Left colon (tissue), 2 donors: ENCODE results near the gene UBE2C. TPM values are rescaled to one million over a fixed set of nuclear protein-coding genes. Genes with fewer than 3 reads are reported as not detected.
"Not testable (repeated sequence)": the region's sequence is repeated elsewhere in the genome, so short reads cannot be mapped to it uniquely, and the experiment has no call there.

Source experiments
- ATAC-seq: fragments of 200-7000 bp; cut with Tn5 transposase; one replicate; pipeline ENCODE4 v1.9.1; 2020; ENCODE audit warnings: mild to moderate bottlenecking, moderate library complexity
- DNase-seq, 2 donors: peaks; one replicate each; pipeline ENCODE4 v3.0.0-alpha.2; 2020
- intact Hi-C, 2 donors: fragments of 100-400 bp; cut with DNase I in 1 of 2; cut with micrococcal nuclease in 1 of 2; formaldehyde crosslinking; loops; one replicate each; pipeline versions ENCODE4 v1.11.2 to v1.14.0; 2022; cut with DNase I, micrococcal nuclease
- total RNA-seq, 2 donors: library from RNA; stranded (reverse); fragmentation: NEBNext Ultra II Directional; extraction: Animal tissue kit (Norgen Biotek cat#: 25700); gene quantifications; one replicate each; pipeline ENCODE4 v1.2.1, GENCODE V29; 2021
- donor health status: DM: no; HTN: no; CAD: no.
- donor health status: DM: yes; HTN: yes; CAD: no.

UBE2C gene
- total RNA-seq, 2 donors from 2014 or later = 6.8 to 22.3 TPM

- intact Hi-C loops = no loop called here
- peak; percentile 68 for ATAC-seq
- DNase-seq = peak in 1 of 2 donors; percentile 51
Observed at GRCh38 chr20:45792317-45793118, 19.9 kb upstream of the UBE2C start.

GRCh38 chr20:45796337-45797065, 15.9 kb upstream of the UBE2C start:
- no peak for DNase-seq
- no peak for ATAC-seq
- intact Hi-C loops = no loop called here

- ATAC-seq, intact Hi-C loops, DNase-seq: not testable (repeated sequence)
Observed at GRCh38 chr20:45797510-45797909, 14.9 kb upstream of the UBE2C start.

GRCh38 chr20:45797955-45798354, 14.5 kb upstream of the UBE2C start:
- ATAC-seq, DNase-seq, intact Hi-C loops: not testable (repeated sequence)

GRCh38 chr20:45798935-45799642, 13.4 kb upstream of the UBE2C start:
- DNase-seq = peak in 1 of 2 donors; percentile 66
- ATAC-seq = peak; percentile 93
- intact Hi-C loops = no loop called here

- ATAC-seq (no peak), DNase-seq (no peak)
- intact Hi-C loops = loop anchor here in 1 of 2 donors (10.0 kb wide), 1 partner anchor 163 kb away; no protein-coding TSS in a partner anchor
Observed at GRCh38 chr20:45801851-45802250, 10.6 kb upstream of the UBE2C start.

GRCh38 chr20:45810191-45810970, 2.1 kb upstream of the UBE2C start:
- intact Hi-C loops = no loop called here
- ATAC-seq (no peak), DNase-seq (no peak)

GRCh38 chr20:45813006-45813340, 529 bp downstream of the UBE2C start:
- intact Hi-C loops = no loop called here
- ATAC-seq = no peak

GRCh38 chr20:45813489-45813888, 1.0 kb downstream of the UBE2C start:
- no peak for ATAC-seq
- no peak for DNase-seq
- intact Hi-C loops = no loop called here

More at GRCh38 chr20:45813006-45813340, 529 bp downstream of the UBE2C start:
- no peak for DNase-seq

GRCh38 chr20:45814314-45814713, 1.9 kb downstream of the UBE2C start:
- DNase-seq (no peak), ATAC-seq (no peak)
- intact Hi-C loops = no loop called here

- ATAC-seq (no peak), DNase-seq (no peak)
- intact Hi-C loops = no loop called here
Observed at GRCh38 chr20:45816951-45817350, 4.5 kb downstream of the UBE2C start.

GRCh38 chr20:45817376-45818194, 5.1 kb downstream of the UBE2C start:
- intact Hi-C loops = no loop called here
- no peak for DNase-seq
- ATAC-seq = no peak

- intact Hi-C loops = no loop called here
- no peak for DNase-seq
- ATAC-seq = no peak
Observed at GRCh38 chr20:45818239-45818638, 5.8 kb downstream of the UBE2C start.

- no peak for DNase-seq
- no peak for ATAC-seq
- intact Hi-C loops = no loop called here
Observed at GRCh38 chr20:45819466-45819865, 7.0 kb downstream of the UBE2C start.

- intact Hi-C loops = no loop called here
Observed at GRCh38 chr20:45821947-45822346, 9.5 kb downstream of the UBE2C start.

GRCh38 chr20:45822857-45823256, 10.4 kb downstream of the UBE2C start:
- intact Hi-C loops = no loop called here
- ATAC-seq = peak; percentile 70

More at GRCh38 chr20:45821947-45822346, 9.5 kb downstream of the UBE2C start:
- peak; percentile 42 to 57 for DNase-seq
- peak; percentile 82 for ATAC-seq

GRCh38 chr20:45823949-45824835, 11.7 kb downstream of the UBE2C start:
- ATAC-seq (peak; percentile 63), DNase-seq (peak; percentile 64 to 74)
- intact Hi-C loops = no loop called here

More at GRCh38 chr20:45822857-45823256, 10.4 kb downstream of the UBE2C start:
- DNase-seq = peak; percentile 53 to 75
